Activated CD4-positive, alpha-beta T cell treated with anti-CD3 and anti-CD28 coated beads for 36 hours (primary cell): ENCODE results near the gene SLC35G4. TPM values are rescaled to one million over a fixed set of nuclear protein-coding genes. Genes with fewer than 3 reads are reported as not detected.
"Not testable (repeated sequence)": the region's sequence is repeated elsewhere in the genome, so short reads cannot be mapped to it uniquely, and the experiment has no call there.

Source experiments
- ATAC-seq: fragments of 200-7000 bp; cut with Tn5 transposase; one replicate; pipeline ENCODE4 v1.10.0; 2021; ENCODE audit warnings: mild to moderate bottlenecking, moderate library complexity
- CTCF ChIA-PET: fragments of 350-600 bp; sonication (Branson Sonifier 250); formaldehyde crosslinking; loops from one replicate; lab custom pipeline; 2021; ENCODE audit warnings: antibody characterized with exemption; lab: Charles Lee
- POLR2A ChIA-PET: fragments of 350-600 bp; sonication (Branson Sonifier 250); formaldehyde crosslinking; loops from one replicate; lab custom pipeline; 2021; ENCODE audit warnings: antibody characterized with exemption, inconsistent platforms; lab: Charles Lee
- DNase-seq: peaks from one replicate; pipeline ENCODE4 v3.0.0-alpha.2; 2020
- H3K27ac Mint-ChIP-seq: one replicate; pipeline ENCODE4 v1.8.0; 2021; ENCODE audit warnings: mixed read lengths
- H3K27me3 Mint-ChIP-seq: one replicate; pipeline ENCODE4 v1.8.0; 2021; ENCODE audit warnings: mixed read lengths
- H3K36me3 Mint-ChIP-seq: one replicate; pipeline ENCODE4 v1.8.0; 2021; ENCODE audit warnings: low read depth, mixed read lengths
- H3K4me1 Mint-ChIP-seq: one replicate; pipeline ENCODE4 v1.8.0; 2021; ENCODE audit warnings: mixed read lengths
- H3K4me3 Mint-ChIP-seq: one replicate; pipeline ENCODE4 v1.8.0; 2021; ENCODE audit warnings: mild to moderate bottlenecking, moderate library complexity, mixed read lengths
- H3K9me3 Mint-ChIP-seq: one replicate; pipeline ENCODE4 v1.8.0; 2021; ENCODE audit warnings: low read depth, mixed read lengths
- intact Hi-C, 2 experiments: fragments of 100-400 bp; cut with DNase I in 1 of 2; cut with micrococcal nuclease in 1 of 2; formaldehyde crosslinking; loops; one replicate each; pipeline versions ENCODE4 v1.14.2 to v1.15.1; 2022 to 2024; cut with DNase I, micrococcal nuclease
- total RNA-seq, 2 experiments: library from RNA; stranded (reverse); gene quantifications; one replicate each; pipeline ENCODE4 v1.2.3, GENCODE V29; 2021

SLC35G4 gene
- total RNA-seq, 2 experiments from 2014 or later, result not detected

DNA sequence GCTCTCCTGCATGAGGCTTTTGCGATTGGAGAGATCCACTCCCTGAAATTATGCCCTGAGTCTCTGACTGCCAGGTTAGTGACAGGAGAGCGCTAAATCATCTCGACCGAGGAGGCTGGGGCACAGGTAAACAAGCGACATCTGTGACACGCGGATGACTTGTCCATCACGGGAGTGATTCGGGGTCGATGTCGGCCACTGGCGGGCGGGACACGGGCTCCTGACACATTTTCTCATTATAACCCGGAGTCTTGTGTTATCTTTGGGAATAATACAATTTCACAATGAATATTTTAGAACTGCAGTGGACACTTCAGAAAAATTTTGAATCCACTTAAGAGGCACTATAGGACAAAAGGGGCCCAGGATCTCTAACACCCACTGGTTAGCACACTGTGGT, 29.5 kb upstream of the SLC35G4 start:
- no peaks in the 10 kb centered on the region for H3K9me3 Mint-ChIP-seq
- intact Hi-C loops, result no loop called here
- no peaks in the 10 kb centered on the region for H3K36me3 Mint-ChIP-seq
- ChIA-PET POLR2A (no interaction called here), CTCF (no interaction called here)
- DNase-seq (no peak), ATAC-seq (no peak)
- no peak overlapping the region for H3K27ac Mint-ChIP-seq
- no peak overlapping the region for H3K4me3 Mint-ChIP-seq
- H3K27me3 Mint-ChIP-seq, result no peaks in the 10 kb centered on the region
- H3K4me1 Mint-ChIP-seq, result peaks cover 30% of the 10 kb centered on the region

DNA sequence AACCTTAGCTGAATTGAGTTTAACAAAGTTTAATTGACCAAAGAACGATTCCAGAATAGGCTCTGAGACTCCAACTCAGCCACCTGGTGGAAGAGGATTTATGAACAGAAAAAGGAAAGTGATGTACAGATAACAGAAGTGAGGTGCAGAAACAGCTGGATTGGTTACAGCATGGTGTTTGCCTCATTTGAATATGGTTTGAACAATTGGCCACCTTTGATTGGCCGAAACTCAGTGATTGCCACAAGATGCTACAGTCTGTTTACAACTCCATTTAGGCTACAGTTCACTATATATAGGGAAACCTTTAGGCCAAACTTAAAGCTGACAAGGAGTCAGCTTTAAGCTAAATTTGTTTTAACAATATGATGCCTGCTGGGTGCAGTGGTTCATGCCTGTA, 28.1 kb upstream of the SLC35G4 start:
- ATAC-seq (no peak), DNase-seq (no peak)
- Mint-ChIP-seq H3K27me3 (no peaks in the 10 kb centered on the region), H3K27ac (no peak overlapping the region), H3K4me1 (peaks cover 29% of the 10 kb centered on the region), H3K36me3 (no peaks in the 10 kb centered on the region), H3K4me3 (no peak overlapping the region), H3K9me3 (no peaks in the 10 kb centered on the region)
- POLR2A ChIA-PET, result no interaction called here
- CTCF ChIA-PET, result interaction anchor here (1.0 kb wide), 1 partner anchor 10 kb away, joined by 3 read pairs; no protein-coding TSS in a partner anchor
- intact Hi-C loops, result no loop called here

DNA sequence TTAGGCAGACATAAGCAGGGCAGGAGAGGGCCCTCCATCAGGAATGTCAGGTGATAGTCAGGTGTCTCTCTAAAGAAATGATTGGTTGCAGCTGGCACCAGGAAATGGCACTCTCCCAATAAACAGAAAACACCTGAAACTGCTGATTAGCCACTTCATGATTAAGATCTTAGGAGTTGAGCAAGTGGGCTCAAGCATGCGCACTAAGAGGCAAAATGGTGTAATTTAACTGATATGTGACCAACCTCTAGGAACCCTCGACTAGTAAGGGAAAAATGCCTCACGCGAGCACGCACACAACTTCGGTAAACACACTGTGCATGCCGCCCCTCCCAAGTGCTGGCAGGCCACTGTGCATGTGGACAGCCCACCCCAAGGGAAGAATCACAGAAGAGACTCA, 23.8 kb upstream of the SLC35G4 start:
- ChIA-PET CTCF (no interaction called here), POLR2A (no interaction called here)
- intact Hi-C loops, result no loop called here
- ATAC-seq (no peak), DNase-seq (no peak)
- Mint-ChIP-seq H3K9me3 (no peaks in the 10 kb centered on the region), H3K4me1 (peaks cover 26% of the 10 kb centered on the region), H3K27ac (no peak overlapping the region), H3K36me3 (no peaks in the 10 kb centered on the region), H3K27me3 (peaks cover 2% of the 10 kb centered on the region), H3K4me3 (no peak overlapping the region)

DNA sequence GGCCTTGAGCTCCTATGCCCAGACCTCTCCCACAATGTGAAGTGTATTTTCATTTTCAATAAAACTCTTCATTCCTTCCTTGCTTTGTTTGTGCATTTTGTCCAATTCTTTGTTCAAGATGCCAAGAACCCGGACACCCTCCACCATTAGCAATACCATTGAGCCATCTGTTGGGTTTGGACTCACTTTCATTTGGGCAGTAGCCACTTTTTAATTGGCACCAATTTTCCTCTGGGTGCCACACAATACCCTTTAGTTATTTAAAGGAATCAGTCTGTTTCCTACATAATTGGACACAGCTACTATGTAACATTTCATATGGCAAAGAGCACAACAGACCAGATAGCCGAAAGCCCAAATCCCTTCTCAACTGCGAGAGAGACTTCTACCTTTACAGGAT, 22.5 kb upstream of the SLC35G4 start:
- Mint-ChIP-seq H3K36me3 (no peaks in the 10 kb centered on the region), H3K27me3 (peaks cover 2% of the 10 kb centered on the region), H3K9me3 (no peaks in the 10 kb centered on the region), H3K4me3 (no peak overlapping the region), H3K4me1 (peaks cover 19% of the 10 kb centered on the region), H3K27ac (no peak overlapping the region)
- ChIA-PET POLR2A (no interaction called here), CTCF (no interaction called here)
- intact Hi-C loops, result no loop called here
- no peak for ATAC-seq
- DNase-seq, result no peak

DNA sequence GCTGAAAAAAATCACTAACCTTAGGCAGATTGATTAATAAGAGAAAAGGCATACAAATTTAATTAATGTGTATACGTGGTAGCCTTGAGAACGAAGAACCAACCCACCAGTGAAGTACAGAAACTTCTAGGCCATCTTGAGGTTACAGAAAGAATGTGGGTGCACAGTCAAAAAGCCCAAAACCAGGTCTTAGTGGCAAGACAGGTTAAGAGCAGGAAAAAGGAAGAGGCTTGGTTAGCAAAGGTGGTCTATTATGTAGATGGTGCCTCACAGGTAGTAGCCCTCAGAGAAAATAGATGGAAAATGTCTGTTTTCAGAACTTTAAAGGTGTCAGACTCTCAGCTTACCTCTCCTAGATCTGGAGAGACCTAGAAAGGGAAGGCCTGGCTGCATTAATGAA, 22.0 kb upstream of the SLC35G4 start:
- Mint-ChIP-seq H3K9me3 (no peaks in the 10 kb centered on the region), H3K36me3 (no peaks in the 10 kb centered on the region), H3K27me3 (peaks cover 3% of the 10 kb centered on the region), H3K27ac (no peak overlapping the region), H3K4me3 (no peak overlapping the region), H3K4me1 (peaks cover 19% of the 10 kb centered on the region)
- POLR2A ChIA-PET, result no interaction called here
- ATAC-seq (no peak), DNase-seq (no peak)
- CTCF ChIA-PET, result interaction anchor here (0.6 kb wide), 1 partner anchor 571 kb away, joined by 3 read pairs; no protein-coding TSS in a partner anchor
- intact Hi-C loops, result no loop called here

DNA sequence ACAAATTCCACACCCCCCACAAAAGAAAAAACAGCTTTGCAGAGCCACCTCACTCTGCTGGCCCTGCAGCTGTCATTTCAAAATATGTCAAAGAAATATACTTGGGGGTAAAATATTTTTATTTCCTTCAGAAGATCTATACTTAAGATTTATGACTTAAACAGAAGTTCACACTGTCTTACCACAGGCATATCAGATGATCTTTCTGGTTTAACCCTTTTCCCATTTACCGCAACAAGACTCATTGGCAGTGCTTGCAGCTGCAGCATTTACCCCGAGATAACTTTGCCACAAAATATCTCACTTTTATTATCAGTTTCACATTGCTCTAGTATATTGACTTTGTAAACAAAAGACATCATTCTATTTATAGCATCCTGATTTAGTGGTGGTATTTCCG, 21.6 kb upstream of the SLC35G4 start:
- H3K36me3 Mint-ChIP-seq, result no peaks in the 10 kb centered on the region
- no peaks in the 10 kb centered on the region for H3K9me3 Mint-ChIP-seq
- DNase-seq (no peak), ATAC-seq (no peak)
- H3K4me3 Mint-ChIP-seq, result no peak overlapping the region
- ChIA-PET CTCF (interaction anchor here (0.6 kb wide), 1 partner anchor 571 kb away, joined by 3 read pairs; no protein-coding TSS in a partner anchor), POLR2A (no interaction called here)
- intact Hi-C loops, result no loop called here
- H3K27me3 Mint-ChIP-seq, result peaks cover 3% of the 10 kb centered on the region
- no peak overlapping the region for H3K27ac Mint-ChIP-seq
- peaks cover 19% of the 10 kb centered on the region for H3K4me1 Mint-ChIP-seq

DNA sequence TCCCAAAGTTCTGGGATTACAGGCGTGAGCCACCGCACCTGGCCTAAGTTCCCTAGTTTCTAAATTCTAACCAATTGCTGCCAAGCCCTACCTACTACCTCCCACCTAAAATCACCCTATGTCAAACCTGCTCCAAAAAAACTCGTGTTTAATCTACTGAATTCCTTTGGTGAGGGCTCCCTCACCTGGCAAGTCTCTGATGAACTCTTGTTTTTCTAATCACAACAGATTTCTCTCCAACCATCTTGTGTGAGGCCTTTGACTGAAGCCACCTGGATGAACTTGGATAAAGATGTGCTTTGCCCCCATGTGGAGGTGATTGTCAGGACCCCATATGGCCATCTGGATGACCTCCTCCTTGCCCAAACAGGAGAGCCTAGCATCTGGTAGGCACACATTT, 17.4 kb upstream of the SLC35G4 start:
- CTCF ChIA-PET, result no interaction called here
- no peak overlapping the region for H3K4me3 Mint-ChIP-seq
- H3K36me3 Mint-ChIP-seq, result no peaks in the 10 kb centered on the region
- H3K4me1 Mint-ChIP-seq, result peaks cover 12% of the 10 kb centered on the region
- H3K27ac Mint-ChIP-seq, result no peak overlapping the region
- POLR2A ChIA-PET, result no interaction called here
- peaks cover 9% of the 10 kb centered on the region for H3K27me3 Mint-ChIP-seq
- intact Hi-C loops, result no loop called here
- no peaks in the 10 kb centered on the region for H3K9me3 Mint-ChIP-seq
- no peak for ATAC-seq
- DNase-seq, result no peak

DNA sequence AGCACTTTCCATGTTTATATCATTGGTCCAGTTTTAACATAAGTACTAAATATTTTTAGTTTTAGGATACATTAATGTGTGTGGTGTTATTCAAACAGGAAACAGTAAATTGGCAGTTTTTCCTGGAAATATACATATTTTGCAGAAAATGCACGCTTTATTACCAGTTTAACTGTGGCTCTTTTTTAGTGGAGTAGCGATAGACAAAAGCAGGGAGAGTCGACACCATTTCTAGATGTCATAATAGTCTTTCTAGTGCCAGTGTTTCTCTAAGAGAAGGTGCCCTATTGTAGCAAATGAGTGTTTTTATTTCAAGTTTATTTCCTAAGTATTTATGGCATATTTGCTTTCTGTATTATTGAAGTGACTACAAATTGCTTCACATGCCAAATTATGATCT, 9.1 kb upstream of the SLC35G4 start:
- ChIA-PET POLR2A (no interaction called here), CTCF (no interaction called here)
- intact Hi-C loops, result no loop called here
- DNase-seq (no peak), ATAC-seq (no peak)
- peaks cover 17% of the 10 kb centered on the region for H3K27me3 Mint-ChIP-seq
- no peaks in the 10 kb centered on the region for H3K4me1 Mint-ChIP-seq
- H3K4me3 Mint-ChIP-seq, result no peak overlapping the region
- H3K27ac Mint-ChIP-seq, result no peak overlapping the region
- no peaks in the 10 kb centered on the region for H3K36me3 Mint-ChIP-seq
- no peaks in the 10 kb centered on the region for H3K9me3 Mint-ChIP-seq

DNA sequence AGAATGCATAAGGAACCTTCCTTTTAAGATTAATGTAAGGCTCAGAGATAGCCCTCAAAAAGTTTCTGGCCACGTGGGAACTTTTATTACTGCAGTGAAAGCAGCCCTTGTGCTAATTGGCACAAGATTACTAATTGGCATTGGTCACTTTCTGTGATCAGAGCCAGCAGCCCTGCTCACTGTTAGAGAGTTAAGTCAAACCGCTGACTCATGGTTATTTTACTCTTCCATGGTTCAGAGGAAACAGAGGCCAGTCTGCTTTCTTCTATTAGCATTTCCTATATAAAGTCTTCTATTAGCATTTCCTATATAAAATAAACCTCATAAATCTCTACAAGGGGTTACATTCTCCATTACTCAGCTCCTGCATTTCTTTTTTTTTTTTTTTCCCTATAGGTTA, 1.5 kb upstream of the SLC35G4 start:
- no peak for ATAC-seq
- no peaks in the 10 kb centered on the region for H3K36me3 Mint-ChIP-seq
- no peak overlapping the region for H3K27ac Mint-ChIP-seq
- ChIA-PET CTCF (interaction anchor here (0.9 kb wide), 1 partner anchor 9 kb away, joined by 3 read pairs; no protein-coding TSS in a partner anchor), POLR2A (no interaction called here)
- no peaks in the 10 kb centered on the region for H3K9me3 Mint-ChIP-seq
- DNase-seq, result no peak
- intact Hi-C loops, result no loop called here
- no peaks in the 10 kb centered on the region for H3K4me1 Mint-ChIP-seq
- H3K27me3 Mint-ChIP-seq, result peaks cover 8% of the 10 kb centered on the region
- H3K4me3 Mint-ChIP-seq, result no peak overlapping the region

DNA sequence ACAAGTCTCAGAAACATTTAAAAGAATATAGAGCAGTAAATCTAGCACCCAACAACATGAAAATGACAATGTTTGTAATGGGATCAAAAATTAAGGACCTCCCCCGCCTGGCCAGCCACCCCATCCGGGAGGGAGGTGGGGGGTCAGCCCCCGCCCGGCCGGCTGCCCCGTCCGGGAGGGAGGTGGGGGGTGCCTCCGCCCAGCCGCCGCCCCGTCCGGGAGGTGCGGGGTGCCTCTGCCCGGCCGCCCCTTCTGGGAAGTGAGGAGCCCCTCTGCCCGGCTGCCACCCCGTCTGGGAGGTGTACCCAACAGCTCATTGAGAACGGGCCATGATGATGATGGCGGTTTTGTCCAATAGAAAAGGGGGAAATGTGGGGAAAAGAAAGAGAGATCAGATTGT, 778 bp upstream of the SLC35G4 start:
- H3K36me3 Mint-ChIP-seq, H3K27ac Mint-ChIP-seq, POLR2A ChIA-PET, ATAC-seq, DNase-seq, H3K27me3 Mint-ChIP-seq, H3K4me1 Mint-ChIP-seq, CTCF ChIA-PET, intact Hi-C loops, H3K4me3 Mint-ChIP-seq, H3K9me3 Mint-ChIP-seq: not testable (repeated sequence)

DNA sequence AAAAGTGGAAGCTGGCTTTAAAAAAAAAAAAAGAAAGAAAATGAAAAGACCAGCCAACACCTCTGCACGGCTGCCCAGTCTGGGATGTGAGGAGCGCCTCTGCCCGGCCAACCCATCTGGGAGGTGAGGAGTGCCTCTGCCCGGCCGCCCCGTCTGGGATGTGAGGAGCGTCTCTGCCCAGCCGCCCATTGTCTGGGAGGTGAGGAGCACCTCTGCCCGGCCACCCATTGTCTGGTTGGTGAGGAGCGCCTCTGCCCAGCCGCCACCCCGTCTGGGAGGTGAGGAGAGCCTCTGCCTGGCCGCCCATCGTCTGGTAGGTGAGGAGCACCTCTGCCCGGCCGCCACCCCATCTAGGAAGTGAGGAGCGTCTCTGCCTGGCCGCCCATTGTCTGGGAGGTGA, 3.7 kb downstream of the SLC35G4 start:
- POLR2A ChIA-PET, intact Hi-C loops, H3K27me3 Mint-ChIP-seq, CTCF ChIA-PET, DNase-seq, H3K27ac Mint-ChIP-seq, H3K9me3 Mint-ChIP-seq, H3K4me1 Mint-ChIP-seq, H3K4me3 Mint-ChIP-seq, H3K36me3 Mint-ChIP-seq, ATAC-seq: not testable (repeated sequence)

DNA sequence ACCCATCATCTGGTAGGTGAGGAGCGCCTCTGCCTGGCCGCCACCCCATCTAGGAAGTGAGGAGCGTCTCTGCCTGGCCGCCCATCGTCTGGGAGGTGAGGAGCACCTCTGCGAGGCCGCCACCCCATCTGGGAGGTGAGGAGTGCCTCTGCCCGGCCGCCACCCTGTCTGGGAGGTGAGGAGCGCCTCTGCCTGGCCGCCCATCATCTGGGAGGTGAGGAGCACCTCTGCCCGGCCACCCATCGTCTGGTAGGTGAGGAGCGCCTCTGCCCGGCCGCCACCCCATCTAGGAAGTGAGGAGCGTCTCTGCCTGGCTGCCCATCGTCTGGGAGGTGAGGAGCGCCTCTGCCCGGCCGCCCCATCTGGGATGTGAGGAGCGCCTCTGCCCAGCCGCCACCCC, 4.2 kb downstream of the SLC35G4 start:
- H3K27me3 Mint-ChIP-seq, POLR2A ChIA-PET, H3K4me1 Mint-ChIP-seq, H3K4me3 Mint-ChIP-seq, intact Hi-C loops, H3K9me3 Mint-ChIP-seq, ATAC-seq, H3K27ac Mint-ChIP-seq, CTCF ChIA-PET, H3K36me3 Mint-ChIP-seq, DNase-seq: not testable (repeated sequence)

DNA sequence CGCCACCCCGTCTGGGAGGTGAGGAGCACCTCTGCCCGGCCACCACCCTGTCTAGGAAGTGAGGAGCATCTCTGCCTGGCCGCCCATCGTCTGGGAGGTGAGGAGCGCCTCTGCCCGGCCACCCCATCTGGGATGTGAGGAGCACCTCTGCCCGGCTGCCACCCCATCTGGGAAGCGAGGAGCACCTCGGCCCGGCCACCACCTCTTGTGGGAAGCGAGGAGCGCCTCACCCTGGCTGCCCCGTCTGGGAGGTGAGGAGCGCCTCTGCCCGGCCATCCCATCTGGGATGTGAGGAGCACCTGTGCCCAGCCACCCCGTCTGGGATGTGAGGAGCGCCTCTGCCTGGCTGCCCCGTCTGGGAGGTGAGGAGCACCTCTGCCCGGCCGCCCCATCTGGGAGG, 4.6 kb downstream of the SLC35G4 start:
- CTCF ChIA-PET, intact Hi-C loops, H3K27ac Mint-ChIP-seq, H3K9me3 Mint-ChIP-seq, H3K27me3 Mint-ChIP-seq, H3K4me1 Mint-ChIP-seq, ATAC-seq, H3K36me3 Mint-ChIP-seq, H3K4me3 Mint-ChIP-seq, DNase-seq: not testable (repeated sequence)
- POLR2A ChIA-PET, result interaction anchor here (0.6 kb wide), 1 partner anchor 15 kb away, joined by 3 read pairs; no protein-coding TSS in a partner anchor
